Measurements from ENCODE around the gene HABP4.

DNA sequence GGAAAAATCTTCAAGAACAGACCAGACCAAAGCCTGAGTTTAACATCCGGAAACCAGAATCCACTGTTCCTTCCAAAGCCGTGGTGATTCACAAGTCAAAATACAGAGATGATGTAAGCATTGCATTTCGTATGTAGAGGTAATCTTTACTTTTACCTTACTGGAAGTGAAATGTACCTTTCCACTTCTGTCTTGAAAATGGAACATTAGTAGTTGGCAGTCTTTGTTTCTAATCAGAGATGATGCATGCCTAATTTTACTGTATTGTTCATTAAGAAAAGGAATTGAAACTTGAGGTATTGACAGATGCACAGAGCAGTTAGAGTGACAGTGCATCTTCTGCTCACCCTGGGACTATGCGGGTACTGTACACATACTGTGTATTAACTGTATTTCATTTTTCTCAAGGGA lies 34.6 kb downstream of the HABP4 start:
- TF ChIP-seq EZH2 (IDR thresholded peaks at IDR 0.05; ENCODE audit: borderline replicate concordance, low read length) = no peak
- TF ChIP-seq, protein P1, sequence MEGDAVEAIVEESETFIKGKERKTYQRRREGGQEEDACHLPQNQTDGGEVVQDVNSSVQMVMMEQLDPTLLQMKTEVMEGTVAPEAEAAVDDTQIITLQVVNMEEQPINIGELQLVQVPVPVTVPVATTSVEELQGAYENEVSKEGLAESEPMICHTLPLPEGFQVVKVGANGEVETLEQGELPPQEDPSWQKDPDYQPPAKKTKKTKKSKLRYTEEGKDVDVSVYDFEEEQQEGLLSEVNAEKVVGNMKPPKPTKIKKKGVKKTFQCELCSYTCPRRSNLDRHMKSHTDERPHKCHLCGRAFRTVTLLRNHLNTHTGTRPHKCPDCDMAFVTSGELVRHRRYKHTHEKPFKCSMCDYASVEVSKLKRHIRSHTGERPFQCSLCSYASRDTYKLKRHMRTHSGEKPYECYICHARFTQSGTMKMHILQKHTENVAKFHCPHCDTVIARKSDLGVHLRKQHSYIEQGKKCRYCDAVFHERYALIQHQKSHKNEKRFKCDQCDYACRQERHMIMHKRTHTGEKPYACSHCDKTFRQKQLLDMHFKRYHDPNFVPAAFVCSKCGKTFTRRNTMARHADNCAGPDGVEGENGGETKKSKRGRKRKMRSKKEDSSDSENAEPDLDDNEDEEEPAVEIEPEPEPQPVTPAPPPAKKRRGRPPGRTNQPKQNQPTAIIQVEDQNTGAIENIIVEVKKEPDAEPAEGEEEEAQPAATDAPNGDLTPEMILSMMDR (IDR thresholded peaks at IDR 0.05; ENCODE audit: low read length) = no peak
